ENCODE data around the gene BCHE.

DNA sequence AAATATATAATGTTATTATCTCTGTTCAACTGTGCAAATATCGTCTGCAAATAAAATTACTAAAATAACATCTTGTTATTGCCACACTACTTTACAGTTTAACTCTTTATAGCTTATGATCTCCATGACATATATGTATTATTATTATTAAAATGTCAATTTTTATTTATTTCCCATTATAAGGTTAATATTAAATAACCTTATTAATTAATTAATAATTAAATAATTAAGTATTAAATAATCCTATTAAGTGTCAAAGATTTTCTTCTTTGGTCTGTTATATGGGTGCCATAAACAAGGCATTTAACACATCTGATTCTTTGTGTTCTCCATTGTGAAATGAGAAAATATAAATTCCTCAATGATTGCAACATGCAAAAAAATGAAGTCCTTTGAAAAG, 10.0 kb downstream of the BCHE start:
- TF ChIP-seq POLR2AphosphoS5 (IDR thresholded peaks at IDR 0.05; ENCODE audit: insufficient read depth, low read depth, low read length): no peak
- TF ChIP-seq JUN (IDR thresholded peaks at IDR 0.05; ENCODE audit: borderline replicate concordance, insufficient read depth, insufficient read length, low read depth): no peak
- TF ChIP-seq, protein P1, sequence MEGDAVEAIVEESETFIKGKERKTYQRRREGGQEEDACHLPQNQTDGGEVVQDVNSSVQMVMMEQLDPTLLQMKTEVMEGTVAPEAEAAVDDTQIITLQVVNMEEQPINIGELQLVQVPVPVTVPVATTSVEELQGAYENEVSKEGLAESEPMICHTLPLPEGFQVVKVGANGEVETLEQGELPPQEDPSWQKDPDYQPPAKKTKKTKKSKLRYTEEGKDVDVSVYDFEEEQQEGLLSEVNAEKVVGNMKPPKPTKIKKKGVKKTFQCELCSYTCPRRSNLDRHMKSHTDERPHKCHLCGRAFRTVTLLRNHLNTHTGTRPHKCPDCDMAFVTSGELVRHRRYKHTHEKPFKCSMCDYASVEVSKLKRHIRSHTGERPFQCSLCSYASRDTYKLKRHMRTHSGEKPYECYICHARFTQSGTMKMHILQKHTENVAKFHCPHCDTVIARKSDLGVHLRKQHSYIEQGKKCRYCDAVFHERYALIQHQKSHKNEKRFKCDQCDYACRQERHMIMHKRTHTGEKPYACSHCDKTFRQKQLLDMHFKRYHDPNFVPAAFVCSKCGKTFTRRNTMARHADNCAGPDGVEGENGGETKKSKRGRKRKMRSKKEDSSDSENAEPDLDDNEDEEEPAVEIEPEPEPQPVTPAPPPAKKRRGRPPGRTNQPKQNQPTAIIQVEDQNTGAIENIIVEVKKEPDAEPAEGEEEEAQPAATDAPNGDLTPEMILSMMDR (IDR thresholded peaks at IDR 0.05; ENCODE audit: extremely low read depth in 1 of 2, insufficient read depth in 1 of 2, low read depth in 1 of 2, low read length in 2 of 2): no peak
- TF ChIP-seq EZH2 (IDR thresholded peaks at IDR 0.05; ENCODE audit: borderline replicate concordance, low read depth, low read length, severe bottlenecking): no peak
- no peak for TF ChIP-seq POLR2A (IDR thresholded peaks at IDR 0.05; ENCODE audit: low read depth, low read length)
- no peak for TF ChIP-seq FOS (IDR thresholded peaks at IDR 0.05; ENCODE audit: borderline replicate concordance, insufficient read depth, low read length)
- TF ChIP-seq GATA2 (IDR thresholded peaks at IDR 0.05; ENCODE audit: insufficient read depth, insufficient read length, low read depth, low read length): no peak
- TF ChIP-seq, protein P2, sequence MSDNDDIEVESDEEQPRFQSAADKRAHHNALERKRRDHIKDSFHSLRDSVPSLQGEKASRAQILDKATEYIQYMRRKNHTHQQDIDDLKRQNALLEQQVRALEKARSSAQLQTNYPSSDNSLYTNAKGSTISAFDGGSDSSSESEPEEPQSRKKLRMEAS (IDR thresholded peaks at IDR 0.05; ENCODE audit: insufficient read depth, insufficient read length): no peak
